Testis (tissue), 2 donors: ENCODE data around the gene FAM236B.
"Not testable (repeated sequence)": the region's sequence is repeated elsewhere in the genome, so short reads cannot be mapped to it uniquely, and the experiment has no call there.

Experiments used
- POLR2A ChIP-seq: fragments of 450-650 bp; IDR thresholded peaks from one replicate; pipeline ENCODE4 v1.6.1; 2017; ENCODE audit warnings: antibody characterized with exemption, mild to moderate bottlenecking, moderate library complexity
- TF ChIP-seq, protein P1 (sequence below), 3 experiments: fragments of 450-650 bp in 2 of 3; fragments of 200-600 bp in 1 of 3; sonication (generic) in 1 of 3; IDR thresholded peaks; one replicate each; pipeline ENCODE4 v1.5.1; 2016 to 2019; ENCODE audit warnings: antibody characterized with exemption in 3 of 3, mild to moderate bottlenecking in 2 of 3, moderate library complexity in 1 of 3

DNA sequence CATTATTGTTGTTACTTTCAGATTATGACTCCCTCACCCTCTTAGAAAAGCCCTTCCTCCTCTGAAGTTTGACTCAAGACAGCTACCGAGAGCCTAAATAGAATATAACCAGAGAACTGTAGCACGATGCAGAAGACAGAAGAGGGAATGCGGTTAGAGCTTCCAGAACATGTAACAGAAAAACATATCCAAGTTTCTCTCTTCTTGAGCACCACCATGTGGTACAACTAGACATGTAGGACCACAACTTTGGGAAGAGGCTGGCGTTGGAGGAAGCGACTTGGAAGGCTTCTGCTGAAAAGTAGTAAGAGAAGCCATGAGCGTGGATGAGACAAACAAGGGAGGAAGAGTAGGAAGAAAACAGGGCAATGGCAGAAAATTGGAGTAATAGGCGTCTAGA lies 36.9 kb downstream of the FAM236B start:
- not testable (repeated sequence) for TF ChIP-seq POLR2A
- TF ChIP-seq, protein P1, sequence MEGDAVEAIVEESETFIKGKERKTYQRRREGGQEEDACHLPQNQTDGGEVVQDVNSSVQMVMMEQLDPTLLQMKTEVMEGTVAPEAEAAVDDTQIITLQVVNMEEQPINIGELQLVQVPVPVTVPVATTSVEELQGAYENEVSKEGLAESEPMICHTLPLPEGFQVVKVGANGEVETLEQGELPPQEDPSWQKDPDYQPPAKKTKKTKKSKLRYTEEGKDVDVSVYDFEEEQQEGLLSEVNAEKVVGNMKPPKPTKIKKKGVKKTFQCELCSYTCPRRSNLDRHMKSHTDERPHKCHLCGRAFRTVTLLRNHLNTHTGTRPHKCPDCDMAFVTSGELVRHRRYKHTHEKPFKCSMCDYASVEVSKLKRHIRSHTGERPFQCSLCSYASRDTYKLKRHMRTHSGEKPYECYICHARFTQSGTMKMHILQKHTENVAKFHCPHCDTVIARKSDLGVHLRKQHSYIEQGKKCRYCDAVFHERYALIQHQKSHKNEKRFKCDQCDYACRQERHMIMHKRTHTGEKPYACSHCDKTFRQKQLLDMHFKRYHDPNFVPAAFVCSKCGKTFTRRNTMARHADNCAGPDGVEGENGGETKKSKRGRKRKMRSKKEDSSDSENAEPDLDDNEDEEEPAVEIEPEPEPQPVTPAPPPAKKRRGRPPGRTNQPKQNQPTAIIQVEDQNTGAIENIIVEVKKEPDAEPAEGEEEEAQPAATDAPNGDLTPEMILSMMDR (IDR thresholded peaks at IDR 0.05) = not testable (repeated sequence)
